ENCODE data around the gene WDR41. TPM values are rescaled to one million over a fixed set of nuclear protein-coding genes. Genes with fewer than 3 reads are reported as not detected.

The WDR41 gene
- 140 and 153 TPM in 2 replicates for total RNA-seq

GRCh38 chr5:77491783-77492652 lies at the start of gene WDR41:
TSS of gene WDR41 (minus strand) at chr5:77492316. CDS start at chr5:77492220, 96 bp downstream.

Other genes starting within 250 kb of the WDR41 start
- not detected in 2 replicates for gene OTP, start 146.4 kb upstream of the WDR41 start, total RNA-seq

Data from aortic smooth muscle cell (primary cell).